HG02884 (cell line): ENCODE measurements around the gene ADAM17.
"Not testable (repeated sequence)": the region's sequence is repeated elsewhere in the genome, so short reads cannot be mapped to it uniquely, and the experiment has no call there.

Experiments used
- ATAC-seq: cut with Tn5 transposase; IDR thresholded peaks from one replicate; pipeline ENCODE4 v1.9.1; 2021; ENCODE audit warnings: mild to moderate bottlenecking, moderate library complexity; ENCODE audit not compliant: unreplicated experiment

ADAM17 gene

GRCh38 chr2:9555297-9556120 lies at the start of gene ADAM17:
Gene ADAM17, minus strand, starts transcription at chr2:9555830. Its CDS starts 225 bp downstream, at chr2:9555605.
- peak; percentile 78 for ATAC-seq

GRCh38 chr2:9602412-9602811 lies 46.8 kb upstream of the ADAM17 start:
- ATAC-seq: no peak

- ATAC-seq: no peak
Observed at GRCh38 chr2:9601397-9601796, 45.8 kb upstream of the ADAM17 start.

GRCh38 chr2:9599430-9599829 lies 43.8 kb upstream of the ADAM17 start:
- ATAC-seq: no peak

GRCh38 chr2:9596621-9597311 lies 41.1 kb upstream of the ADAM17 start:
- no peak for ATAC-seq

- ATAC-seq: no peak
Observed at GRCh38 chr2:9595746-9596145, 40.1 kb upstream of the ADAM17 start.

- ATAC-seq: not testable (repeated sequence)
Observed at GRCh38 chr2:9595256-9595655, 39.6 kb upstream of the ADAM17 start.

- ATAC-seq: no peak
Observed at GRCh38 chr2:9594366-9595054, 38.9 kb upstream of the ADAM17 start.

- no peak for ATAC-seq
Observed at GRCh38 chr2:9593925-9594324, 38.3 kb upstream of the ADAM17 start.

- no peak for ATAC-seq
Observed at GRCh38 chr2:9592699-9593098, 37.1 kb upstream of the ADAM17 start.

- no peak for ATAC-seq
Observed at GRCh38 chr2:9590641-9591040, 35.0 kb upstream of the ADAM17 start.

GRCh38 chr2:9586465-9586864 lies 30.8 kb upstream of the ADAM17 start:
- ATAC-seq: no peak

GRCh38 chr2:9585486-9585885 lies 29.9 kb upstream of the ADAM17 start:
- no peak for ATAC-seq

- not testable (repeated sequence) for ATAC-seq
Observed at GRCh38 chr2:9584902-9585301, 29.3 kb upstream of the ADAM17 start.

- no peak for ATAC-seq
Observed at GRCh38 chr2:9582624-9583023, 27.0 kb upstream of the ADAM17 start.

GRCh38 chr2:9578467-9579235 lies 23.0 kb upstream of the ADAM17 start:
- no peak for ATAC-seq

- ATAC-seq: no peak
Observed at GRCh38 chr2:9574331-9574730, 18.7 kb upstream of the ADAM17 start.

- no peak for ATAC-seq
Observed at GRCh38 chr2:9573840-9574239, 18.2 kb upstream of the ADAM17 start.

GRCh38 chr2:9573013-9573720 lies 17.5 kb upstream of the ADAM17 start:
- no peak for ATAC-seq
